ENCODE results near the gene PLCD3. TPM values are rescaled to one million over a fixed set of nuclear protein-coding genes. Genes with fewer than 3 reads are reported as not detected.

The PLCD3 gene
- total RNA-seq, 4 donors from 2014 or later, result 38.6 to 186 (median 75.1) TPM

- no peak overlapping the region for H3K4me3 ChIP-seq
- in situ Hi-C loops (cut with MboI; ENCODE audit: low sequenced_read_pairs in 4 of 4), result loop anchor here in 3 of 4 donors (5.0 to 25.0 kb wide), 4 partner anchors 57 to 225 kb away; partner anchors contain the start of gene GFAP (in 2 of the 3)
- H3K27ac ChIP-seq, result no peak overlapping the region
- H3K4me1 ChIP-seq, result peaks cover 11 to 12% of the 10 kb centered on the region in 2 donors
- H3K9me3 ChIP-seq, result no peaks in the 10 kb centered on the region
- no peak for TF ChIP-seq POLR2A (IDR thresholded peaks at IDR 0.05)
- no peak for TF ChIP-seq CTCF (IDR thresholded peaks at IDR 0.05 in 4 of 5, conservative IDR thresholded peaks at IDR 0.05 in 1 of 5)
- DNase-seq (no peak), ATAC-seq (no peak)
- H3K27me3 ChIP-seq, result no peaks in the 10 kb centered on the region
- intact Hi-C loops (cut with DNase I; ENCODE audit: low total_unique reads), result no loop called here
- H3K36me3 ChIP-seq, result no peaks in the 10 kb centered on the region
These were observed 5.4 kb upstream of the PLCD3 start for GRCh38 chr17:45137561-45138305.

GRCh38 chr17:45136846-45137560, 4.7 kb upstream of the PLCD3 start:
- in situ Hi-C loops (cut with MboI; ENCODE audit: low sequenced_read_pairs in 4 of 4), result loop anchor here in 3 of 4 donors (5.0 to 25.0 kb wide), 4 partner anchors 58 to 225 kb away; partner anchors contain the start of gene GFAP (in 2 of the 3)
- intact Hi-C loops (cut with DNase I; ENCODE audit: low total_unique reads), result no loop called here
- TF ChIP-seq POLR2A (IDR thresholded peaks at IDR 0.05) (no peak), CTCF (IDR thresholded peaks at IDR 0.05 in 4 of 5, conservative IDR thresholded peaks at IDR 0.05 in 1 of 5) (no peak)
- Histone ChIP-seq H3K27me3 (no peaks in the 10 kb centered on the region), H3K36me3 (no peaks in the 10 kb centered on the region), H3K9me3 (no peaks in the 10 kb centered on the region), H3K4me3 (no peak overlapping the region), H3K27ac (no peak overlapping the region), H3K4me1 (peaks cover 11 to 15% of the 10 kb centered on the region in 2 donors)
- ATAC-seq (no peak), DNase-seq (no peak)

- in situ Hi-C loops (cut with MboI; ENCODE audit: low sequenced_read_pairs in 4 of 4), result loop anchor here in 3 of 4 donors (5.0 to 25.0 kb wide), 4 partner anchors 59 to 224 kb away; partner anchors contain the start of gene GFAP (in 2 of the 3)
- H3K27ac ChIP-seq, result peak overlapping the region; percentile 79 to 89 (median 80)
- no peak for ATAC-seq
- intact Hi-C loops (cut with DNase I; ENCODE audit: low total_unique reads), result loop anchor here (1.0 to 2.0 kb wide), 5 partner anchors 13 to 216 kb away; partner anchors contain the start of genes HEXIM1 and HEXIM2
- no peak for DNase-seq
- H3K4me3 ChIP-seq, result peak overlapping the region; percentile 62 to 88 (median 70)
- no peaks in the 10 kb centered on the region for H3K9me3 ChIP-seq
- H3K4me1 ChIP-seq, result peaks cover 17 to 23% of the 10 kb centered on the region in 2 donors
- TF ChIP-seq CTCF (IDR thresholded peaks at IDR 0.05 in 4 of 5, conservative IDR thresholded peaks at IDR 0.05 in 1 of 5) (no peak), POLR2A (IDR thresholded peaks at IDR 0.05) (no peak)
- no peaks in the 10 kb centered on the region for H3K36me3 ChIP-seq
- no peaks in the 10 kb centered on the region for H3K27me3 ChIP-seq
These were observed 3.9 kb upstream of the PLCD3 start for GRCh38 chr17:45135978-45136791.

Measured in gastrocnemius medialis (tissue), 4 donors.